Astrocyte of the cerebellum (primary cell): ENCODE results near the gene PSPN.
A peak's percentile ranks its signal among the peaks of the same experiment; 100 is the strongest.

ENCODE experiments used
- DNase-seq: peaks from one replicate; pipeline ENCODE4 v3.0.0-alpha.2; 2011; ENCODE audit warnings: low read depth
- H3K4me3 ChIP-seq: 2 replicates; pipeline ENCODE4 v1.5.1; 2011; ENCODE audit warnings: mild to moderate bottlenecking, low read depth, low read length, moderate library complexity
- in situ Hi-C: cut with HindIII; loops from 2 replicates; pipeline ENCODE4 v1.10.0; 2017; ENCODE audit warnings: low sequenced_read_pairs
- TF ChIP-seq, protein P1 (sequence below): IDR thresholded peaks from 2 replicates; pipeline ENCODE4 v1.5.1; 2012; ENCODE audit warnings: low read length, low read depth, moderate library complexity, mild to moderate bottlenecking; ENCODE audit errors: missing control alignments

Gene PSPN, protein sequence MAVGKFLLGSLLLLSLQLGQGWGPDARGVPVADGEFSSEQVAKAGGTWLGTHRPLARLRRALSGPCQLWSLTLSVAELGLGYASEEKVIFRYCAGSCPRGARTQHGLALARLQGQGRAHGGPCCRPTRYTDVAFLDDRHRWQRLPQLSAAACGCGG

DNA sequence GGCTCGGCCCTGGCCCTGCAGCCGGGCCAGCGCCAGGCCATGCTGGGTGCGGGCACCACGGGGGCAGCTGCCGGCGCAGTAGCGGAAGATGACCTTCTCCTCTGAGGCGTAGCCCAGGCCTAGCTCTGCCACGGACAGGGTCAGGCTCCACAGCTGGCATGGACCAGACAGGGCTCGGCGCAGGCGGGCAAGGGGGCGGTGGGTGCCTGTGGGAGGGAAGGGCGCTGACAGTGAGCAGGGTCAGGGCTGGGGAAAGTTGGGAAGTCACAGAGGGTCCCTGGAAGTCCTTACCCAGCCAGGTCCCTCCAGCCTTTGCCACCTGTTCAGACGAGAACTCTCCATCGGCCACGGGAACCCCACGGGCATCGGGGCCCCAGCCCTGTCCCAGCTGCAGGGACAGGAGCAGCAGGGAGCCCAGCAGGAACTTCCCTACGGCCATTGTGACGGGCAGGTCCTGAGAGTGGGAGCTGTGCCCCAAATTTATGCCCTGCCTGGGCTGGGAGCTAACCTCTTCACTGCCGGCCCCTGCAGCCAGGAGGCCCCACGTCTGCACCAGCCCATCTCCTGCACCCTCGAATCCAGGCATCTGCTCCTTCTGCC, at the start of gene PSPN:
TSS of gene PSPN (minus strand) at position 523 of the 600 bp plus-strand sequence. CDS start at position 439, 84 bp downstream.
- TF ChIP-seq, protein P1, sequence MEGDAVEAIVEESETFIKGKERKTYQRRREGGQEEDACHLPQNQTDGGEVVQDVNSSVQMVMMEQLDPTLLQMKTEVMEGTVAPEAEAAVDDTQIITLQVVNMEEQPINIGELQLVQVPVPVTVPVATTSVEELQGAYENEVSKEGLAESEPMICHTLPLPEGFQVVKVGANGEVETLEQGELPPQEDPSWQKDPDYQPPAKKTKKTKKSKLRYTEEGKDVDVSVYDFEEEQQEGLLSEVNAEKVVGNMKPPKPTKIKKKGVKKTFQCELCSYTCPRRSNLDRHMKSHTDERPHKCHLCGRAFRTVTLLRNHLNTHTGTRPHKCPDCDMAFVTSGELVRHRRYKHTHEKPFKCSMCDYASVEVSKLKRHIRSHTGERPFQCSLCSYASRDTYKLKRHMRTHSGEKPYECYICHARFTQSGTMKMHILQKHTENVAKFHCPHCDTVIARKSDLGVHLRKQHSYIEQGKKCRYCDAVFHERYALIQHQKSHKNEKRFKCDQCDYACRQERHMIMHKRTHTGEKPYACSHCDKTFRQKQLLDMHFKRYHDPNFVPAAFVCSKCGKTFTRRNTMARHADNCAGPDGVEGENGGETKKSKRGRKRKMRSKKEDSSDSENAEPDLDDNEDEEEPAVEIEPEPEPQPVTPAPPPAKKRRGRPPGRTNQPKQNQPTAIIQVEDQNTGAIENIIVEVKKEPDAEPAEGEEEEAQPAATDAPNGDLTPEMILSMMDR, result no peak
- in situ Hi-C loops, result no loop called here
- no peak for DNase-seq
- no peak within 1 kb of the TSS for H3K4me3 ChIP-seq

DNA sequence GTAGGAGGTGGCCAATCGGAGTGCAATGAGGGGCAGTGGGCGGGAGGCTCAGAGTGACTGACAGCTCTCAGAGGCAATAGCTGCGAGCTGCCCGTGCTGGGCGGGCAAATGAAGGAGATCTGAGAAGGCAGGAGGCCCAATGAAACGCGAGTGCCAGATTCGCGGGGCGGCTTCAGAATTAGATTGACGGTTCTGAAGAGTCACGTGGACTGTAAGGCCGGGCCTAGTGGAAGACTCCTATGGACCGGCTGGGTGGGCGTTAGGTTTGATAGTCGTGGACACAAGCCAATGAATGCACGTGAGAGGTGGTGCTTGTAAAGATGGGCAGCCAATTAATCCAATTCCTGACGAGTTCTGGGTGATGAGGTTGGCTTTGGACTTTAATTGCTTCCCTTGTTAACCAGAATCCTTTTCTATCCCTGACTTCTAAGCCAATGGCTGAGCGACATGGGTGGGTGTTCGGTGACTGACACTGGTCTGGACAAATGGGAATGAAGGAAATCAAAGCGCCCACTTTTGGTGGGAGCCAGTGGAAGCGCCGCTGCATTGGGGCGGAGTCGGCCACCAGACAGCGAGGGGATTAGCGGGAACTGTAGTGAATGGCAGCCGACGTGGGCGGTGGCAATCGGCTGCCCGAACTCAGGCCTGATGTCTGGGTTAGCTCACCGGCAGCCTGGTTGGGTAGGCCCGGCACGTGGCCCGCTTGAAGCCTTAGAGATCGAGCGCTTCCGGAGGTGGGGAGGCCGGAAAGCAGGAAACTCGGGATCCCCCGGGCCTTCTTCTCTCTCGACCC, 49.4 kb upstream of the PSPN start:
- H3K4me3 ChIP-seq, result no peak overlapping the region

DNA sequence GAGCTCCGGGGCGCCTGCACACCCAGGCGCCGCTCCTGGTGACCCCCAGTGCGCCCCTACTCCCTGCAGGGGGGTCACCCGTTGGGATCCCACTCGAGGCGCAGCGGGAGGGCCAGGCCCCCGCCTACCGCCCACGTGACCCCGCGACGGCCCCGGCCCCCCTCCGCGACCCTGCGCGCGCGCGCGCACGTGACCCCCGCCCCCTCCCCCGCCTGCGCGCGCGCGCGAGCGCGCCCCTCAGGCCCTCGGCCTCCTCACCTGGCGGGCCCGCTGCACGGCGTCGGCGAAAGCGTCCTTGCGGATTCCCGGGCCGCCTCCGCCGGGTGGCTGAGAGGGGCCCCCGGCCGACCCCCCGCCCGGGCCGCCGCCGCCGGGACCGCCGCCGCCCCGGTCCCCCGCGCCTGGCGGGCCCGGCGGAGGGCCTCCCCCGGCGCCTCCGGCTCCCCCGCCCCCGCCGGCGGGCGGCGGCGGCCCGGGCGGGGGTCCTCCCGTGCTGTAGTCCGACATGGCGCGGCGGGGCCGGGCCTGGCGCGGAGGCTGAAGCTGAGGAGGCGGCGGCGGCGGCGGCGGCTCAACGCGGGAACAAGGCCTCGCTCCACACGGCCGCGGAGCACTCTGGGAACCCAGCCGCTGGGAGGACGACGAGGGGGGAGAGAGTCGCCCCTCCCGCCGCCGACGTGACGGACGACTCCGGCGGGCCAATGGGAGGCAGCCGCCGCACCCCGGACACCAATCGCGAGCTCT, 48.6 kb upstream of the PSPN start, which contains the start of gene KHSRP:
TSS of gene KHSRP (minus strand) at position 617 of the 744 bp plus-strand sequence. CDS start at position 507, 110 bp downstream.
- peak within 1 kb of the TSS; percentile 78 for H3K4me3 ChIP-seq
- in situ Hi-C loops, result no loop called here
- no peak for DNase-seq
- TF ChIP-seq, protein P1, result no peak

More for the DNA sequence above, 49.4 kb upstream of the PSPN start:
- DNase-seq, result peak; percentile 100
- TF ChIP-seq, protein P1, result no peak
- in situ Hi-C loops, result no loop called here

DNA sequence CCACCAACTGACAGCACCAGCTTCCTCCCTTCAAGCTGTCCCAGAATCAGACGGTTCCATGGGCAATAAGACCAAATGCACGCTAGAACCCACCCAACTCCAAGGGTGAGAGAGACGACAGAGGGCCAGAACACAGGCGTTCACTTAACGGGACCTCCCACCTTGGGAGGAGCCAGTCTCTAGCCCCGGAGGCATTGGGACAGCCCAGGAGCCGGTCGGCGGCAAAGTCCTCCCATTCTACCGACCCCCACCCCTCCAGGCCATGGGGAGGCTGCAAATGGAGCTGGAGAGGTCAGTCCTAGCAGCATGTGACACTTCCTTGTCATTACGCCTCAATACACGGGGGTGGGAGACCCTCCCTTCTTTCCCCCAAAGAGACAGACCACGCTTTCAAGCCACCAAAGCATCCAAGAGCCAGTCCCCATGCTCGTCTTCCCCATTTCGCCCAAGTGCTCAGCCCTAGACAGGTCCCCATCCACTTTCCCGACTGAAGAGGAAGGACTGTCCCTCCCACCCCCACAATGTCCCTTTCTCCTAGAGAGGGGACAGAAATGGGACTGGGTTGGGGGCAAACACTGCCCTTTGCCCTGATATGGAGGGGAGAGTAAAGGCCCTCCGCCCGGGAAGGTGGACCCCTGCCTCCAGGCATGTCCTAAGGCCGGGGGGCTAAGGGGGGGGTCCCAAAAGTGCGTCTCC, 47.9 kb upstream of the PSPN start:
- TF ChIP-seq, protein P1, result no peak
- H3K4me3 ChIP-seq, result peak overlapping the region; percentile 78
- in situ Hi-C loops, result no loop called here
- no peak for DNase-seq

DNA sequence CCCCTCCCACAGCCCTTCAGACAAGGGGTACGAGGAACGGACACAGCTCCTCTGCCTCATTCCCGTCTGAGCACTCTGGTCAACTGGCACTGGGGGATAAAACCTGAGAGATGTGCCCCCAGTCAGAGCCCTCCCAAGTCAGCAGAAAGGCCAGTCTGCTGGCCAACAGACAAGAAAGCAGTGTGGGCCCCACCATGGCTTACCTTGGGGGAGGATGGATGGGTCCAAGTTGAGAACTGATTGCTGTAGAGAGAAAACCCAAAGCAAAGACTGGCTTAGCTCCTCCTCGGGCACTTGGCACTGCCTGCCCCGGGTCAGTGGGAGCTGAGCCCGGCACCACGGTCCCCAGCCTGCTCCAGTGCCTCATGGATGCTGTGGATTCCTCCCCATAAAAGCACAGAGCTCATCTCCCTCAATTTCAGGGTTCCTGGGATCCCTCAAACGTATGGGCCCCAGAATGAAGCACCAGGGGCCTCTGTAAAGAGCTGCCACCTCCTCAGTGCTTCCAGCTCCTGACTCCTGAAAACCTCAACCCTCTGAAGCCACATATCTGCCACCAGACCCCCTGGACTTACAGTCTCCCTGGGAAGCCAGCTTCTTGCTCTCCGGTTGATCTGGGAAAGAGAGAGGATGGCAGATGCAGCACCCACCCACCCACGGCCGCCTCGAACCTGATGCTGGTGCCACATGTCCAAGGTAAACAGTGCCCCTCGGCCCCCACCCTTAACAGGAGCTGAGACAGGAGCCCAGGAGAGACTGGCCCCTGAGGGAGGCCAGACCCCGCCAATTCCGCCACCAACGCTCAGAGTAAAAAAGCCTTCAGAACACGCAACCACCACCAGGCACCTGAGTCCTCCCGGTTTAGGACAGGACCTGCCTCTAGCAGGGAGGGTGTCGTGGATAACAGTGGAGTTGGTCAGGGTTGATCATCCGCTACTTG, 45.6 kb upstream of the PSPN start:
- no peak overlapping the region for H3K4me3 ChIP-seq
- in situ Hi-C loops, result no loop called here
- DNase-seq, result no peak
- TF ChIP-seq, protein P1, result no peak
